Esophagus squamous epithelium (tissue), 5 donors: Measurements from ENCODE around the gene TFB1M. TPM values are rescaled to one million over a fixed set of nuclear protein-coding genes. Genes with fewer than 3 reads are reported as not detected.

Experiments used
- DNase-seq: peaks from one replicate; lab custom pipeline; 2025; lab: John Stamatoyannopoulos, UW
- H3K27ac ChIP-seq, 4 donors: fragments of 200-600 bp; sonication (generic); one replicate each; pipeline ENCODE4 v1.5.1; 2016 to 2019; ENCODE audit warnings: mild to moderate bottlenecking in 1 of 4
- H3K27me3 ChIP-seq, 4 donors: fragments of 200-600 bp; sonication (generic); 1 replicate in 3 of 4; 2 replicates in 1 of 4; pipeline versions ENCODE4 v1.5.1 to v1.6.0; 2017 to 2021; ENCODE audit warnings: antibody characterized with exemption in 1 of 4
- H3K36me3 ChIP-seq, 3 donors: fragments of 200-600 bp; sonication (generic); one replicate each; pipeline ENCODE4 v1.5.1; 2016 to 2019
- H3K4me1 ChIP-seq, 3 donors: fragments of 200-600 bp; sonication (generic); one replicate each; pipeline ENCODE4 v1.5.1; 2017 to 2019
- H3K4me3 ChIP-seq, 4 donors: fragments of 200-600 bp; sonication (generic); 1 replicate in 3 of 4; 2 replicates in 1 of 4; pipeline ENCODE4 v1.5.1; 2016 to 2019; ENCODE audit warnings: mild to moderate bottlenecking in 2 of 4, moderate library complexity in 1 of 4
- H3K9me3 ChIP-seq, 3 donors: fragments of 200-600 bp; sonication (generic); one replicate each; pipeline ENCODE4 v1.5.1; 2016 to 2019
- CTCF ChIP-seq, 6 experiments: fragments of 450-650 bp in 4 of 6; fragments of 200-600 bp in 2 of 6; sonication (generic) in 2 of 6; IDR thresholded peaks; one replicate each; pipeline ENCODE4 v1.5.1; 2016 to 2019; ENCODE audit warnings: antibody characterized with exemption in 6 of 6, mild to moderate bottlenecking in 4 of 6, moderate library complexity in 4 of 6
- POLR2A ChIP-seq, 4 donors: fragments of 450-650 bp; IDR thresholded peaks; one replicate each; pipeline ENCODE4 v1.6.1; 2017; ENCODE audit warnings: antibody characterized with exemption in 4 of 4, mild to moderate bottlenecking in 4 of 4, moderate library complexity in 3 of 4
- WGBS, 2 donors: methylation state at CpG; one replicate each; pipeline ENCODE4 v1.1.5; 2018; 5-methylcytosine and 5-hydroxymethylcytosine counted together
- intact Hi-C: fragments of 100-400 bp; cut with DNase I; formaldehyde crosslinking; loops from one replicate; pipeline ENCODE4 v1.15.0; 2022
- total RNA-seq, 4 donors: library from RNA; depleted of rRNA; stranded (reverse); fragments of >200 nt; gene quantifications; one replicate each; pipeline ENCODE4 v1.1.0, GENCODE V29; 2016
- donor health status: DM: yes; HTN: yes; CAD: no.

Gene TFB1M
- total RNA-seq, 4 donors from 2014 or later, result 11.2 to 15.6 (median 11.4) TPM

- DNase-seq, result no peak
- no peaks in the 10 kb centered on the region for H3K9me3 ChIP-seq
- 49 to 51% methylated on average over 6 of the region's 6 CpGs for WGBS, 2 donors
- no peak overlapping the region for H3K4me3 ChIP-seq
- H3K36me3 ChIP-seq, result no peaks in the 10 kb centered on the region
- intact Hi-C loops, result no loop called here
- no peak overlapping the region for H3K27ac ChIP-seq
- H3K4me1 ChIP-seq, result no peaks in the 10 kb centered on the region
- TF ChIP-seq CTCF (IDR thresholded peaks at IDR 0.05) (no peak), POLR2A (IDR thresholded peaks at IDR 0.05) (no peak)
- no peaks in the 10 kb centered on the region for H3K27me3 ChIP-seq
Observed at GRCh38 chr6:155328539-155329459, 14.5 kb upstream of the TFB1M start.

GRCh38 chr6:155328074-155328538 lies 13.8 kb upstream of the TFB1M start:
- H3K4me1 ChIP-seq, result no peaks in the 10 kb centered on the region
- intact Hi-C loops, result no loop called here
- no peak overlapping the region for H3K27ac ChIP-seq
- no peaks in the 10 kb centered on the region for H3K9me3 ChIP-seq
- H3K36me3 ChIP-seq, result no peaks in the 10 kb centered on the region
- H3K27me3 ChIP-seq, result no peaks in the 10 kb centered on the region
- H3K4me3 ChIP-seq, result no peak overlapping the region
- DNase-seq, result no peak
- WGBS, 2 donors, result 80 to 96% methylated on average over 6 of the region's 6 CpGs
- TF ChIP-seq CTCF (IDR thresholded peaks at IDR 0.05), result no peak
- no peak for TF ChIP-seq POLR2A (IDR thresholded peaks at IDR 0.05)

- Histone ChIP-seq H3K9me3 (no peaks in the 10 kb centered on the region), H3K27ac (no peak overlapping the region), H3K27me3 (no peaks in the 10 kb centered on the region), H3K4me3 (no peak overlapping the region), H3K36me3 (no peaks in the 10 kb centered on the region), H3K4me1 (no peaks in the 10 kb centered on the region)
- no peak for DNase-seq
- TF ChIP-seq CTCF (IDR thresholded peaks at IDR 0.05), result peak; percentile 72 to 88 (median 82)
- TF ChIP-seq POLR2A (IDR thresholded peaks at IDR 0.05), result no peak
- intact Hi-C loops, result no loop called here
- 0% methylated on average over 1 of the region's 1 CpG for WGBS, 2 donors
Observed at GRCh38 chr6:155327326-155328073, 13.2 kb upstream of the TFB1M start.

GRCh38 chr6:155325700-155326516 lies 11.6 kb upstream of the TFB1M start:
- no peaks in the 10 kb centered on the region for H3K36me3 ChIP-seq
- no peaks in the 10 kb centered on the region for H3K9me3 ChIP-seq
- no peaks in the 10 kb centered on the region for H3K4me1 ChIP-seq
- no peak overlapping the region for H3K4me3 ChIP-seq
- no peaks in the 10 kb centered on the region for H3K27me3 ChIP-seq
- TF ChIP-seq POLR2A (IDR thresholded peaks at IDR 0.05), result no peak
- WGBS, 2 donors, result 60 to 64% methylated on average over 5 to 6 of the region's 6 CpGs
- DNase-seq, result no peak
- no peak overlapping the region for H3K27ac ChIP-seq
- intact Hi-C loops, result no loop called here

GRCh38 chr6:155324993-155325392 lies 10.7 kb upstream of the TFB1M start:
- H3K9me3 ChIP-seq, result no peaks in the 10 kb centered on the region
- no peaks in the 10 kb centered on the region for H3K4me1 ChIP-seq
- H3K36me3 ChIP-seq, result no peaks in the 10 kb centered on the region
- no peak overlapping the region for H3K27ac ChIP-seq
- H3K4me3 ChIP-seq, result no peak overlapping the region
- H3K27me3 ChIP-seq, result no peaks in the 10 kb centered on the region
- intact Hi-C loops, result no loop called here
- DNase-seq, result no peak
- TF ChIP-seq POLR2A (IDR thresholded peaks at IDR 0.05) (no peak), CTCF (IDR thresholded peaks at IDR 0.05) (no peak)
